ENCODE data around the gene CDK6. TPM values are rescaled to one million over a fixed set of nuclear protein-coding genes. Genes with fewer than 3 reads are reported as not detected.
A peak's percentile ranks its signal among the peaks of the same experiment; 100 is the strongest.

CDK6 gene
- total and polyA plus RNA-seq, 10 of the 15 experiments (the other 5 are each of a cell fraction or from before 2014, with no cell fraction given) = 8.0 to 118 (median 45.8) TPM

DNA sequence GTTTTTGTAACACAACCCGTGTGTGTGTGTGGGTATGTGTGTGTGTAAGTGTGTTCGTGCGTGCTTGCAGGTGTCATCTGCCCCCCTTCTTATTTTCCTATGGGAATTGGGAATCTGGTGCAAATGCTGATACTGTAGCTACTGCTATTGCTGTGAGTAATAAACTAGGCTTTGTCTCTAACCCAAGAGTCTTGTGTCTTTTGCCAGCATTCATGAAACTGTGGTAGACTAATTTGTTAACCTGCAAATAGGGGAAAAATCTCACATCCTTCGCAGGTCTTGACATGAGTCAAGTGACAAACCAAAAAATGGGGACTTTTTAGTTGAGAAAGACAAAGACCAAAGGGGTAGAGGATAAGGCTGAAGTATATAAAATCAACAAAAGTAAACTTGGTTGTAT lies 188.3 kb downstream of the CDK6 start (continued):
- TF ChIP-seq IKZF1 (conservative IDR thresholded peaks at IDR 0.05) (peak; percentile 90), POU2F2 (IDR thresholded peaks at IDR 0.05; ENCODE audit: borderline replicate concordance, low read depth, low read length) (peak; percentile 70; the same call in 2 of the 3 replicates), BHLHE40 (IDR thresholded peaks at IDR 0.05; ENCODE audit: borderline replicate concordance in 1 of 2, low read depth in 2 of 2, low read length in 1 of 2) (peak; percentile 55 to 66; a peak in 3 of 4 replicates), ATF2 (IDR thresholded peaks at IDR 0.05; ENCODE audit: low read length) (peak; percentile 76), NFIC (IDR thresholded peaks at IDR 0.05; ENCODE audit: low read depth, low read length) (peak; percentile 91), SMAD1 (IDR thresholded peaks at IDR 0.05; ENCODE audit: low read depth, partially characterized antibody) (no peak), MEF2A (IDR thresholded peaks at IDR 0.05; ENCODE audit: insufficient read depth, low read depth, low read length) (0 out of 2 replicates have a peak, but pooled peaks have one; percentile 27), BCL11A (IDR thresholded peaks at IDR 0.05; ENCODE audit: low read depth, low read length) (peak; percentile 92), USF2 (IDR thresholded peaks at IDR 0.05; ENCODE audit: borderline replicate concordance, low read depth, low read length) (no peak), PML (IDR thresholded peaks at IDR 0.05; ENCODE audit: low read length) (0 out of 2 replicates have a peak, but pooled peaks have one; percentile 32), CREB1 (IDR thresholded peaks at IDR 0.05; ENCODE audit: low read depth) (peak; percentile 39; the same call in 1 of the 2 replicates), SMAD5 (IDR thresholded peaks at IDR 0.05; ENCODE audit: low read depth) (no peak), RELB (IDR thresholded peaks at IDR 0.05; ENCODE audit: low read depth) (peak; percentile 93), ZZZ3 (IDR thresholded peaks at IDR 0.05; ENCODE audit: control insufficient read depth, insufficient read length, low read depth) (no peak), NBN (IDR thresholded peaks at IDR 0.05) (peak; percentile 68), KDM1A (IDR thresholded peaks at IDR 0.05; ENCODE audit: borderline replicate concordance) (no peak), STAT3 (IDR thresholded peaks at IDR 0.05; ENCODE audit: low read depth, low read length) (0 out of 2 replicates have a peak, but pooled peaks have one; percentile 60), SMC3 (IDR thresholded peaks at IDR 0.05; ENCODE audit: borderline replicate concordance, low read length) (0 out of 2 replicates have a peak, but pooled peaks have one; percentile 3), SKIL (IDR thresholded peaks at IDR 0.05; ENCODE audit: low read depth, poor library complexity, severe bottlenecking) (peak; percentile 82), BACH1 (IDR thresholded peaks at IDR 0.05; ENCODE audit: borderline replicate concordance) (peak; percentile 84; the same call in 1 of the 2 replicates), EED (IDR thresholded peaks at IDR 0.05; ENCODE audit: low read depth) (peak; percentile 64; the same call in 1 of the 2 replicates), IKZF2 (IDR thresholded peaks at IDR 0.05) (peak; percentile 91 to 95), MTA2 (IDR thresholded peaks at IDR 0.05; ENCODE audit: low read depth) (peak; percentile 93), ZNF24 (IDR thresholded peaks at IDR 0.05) (peak; percentile 64), FOXM1 (IDR thresholded peaks at IDR 0.05; ENCODE audit: low read depth, low read length) (peak; percentile 74; the same call in 1 of the 2 replicates), SPI1 (IDR thresholded peaks at IDR 0.05; ENCODE audit: borderline replicate concordance, insufficient read depth, low read depth, low read length) (peak; percentile 67; the same call in 1 of the 2 replicates)
- TF ChIP-seq, protein P1, sequence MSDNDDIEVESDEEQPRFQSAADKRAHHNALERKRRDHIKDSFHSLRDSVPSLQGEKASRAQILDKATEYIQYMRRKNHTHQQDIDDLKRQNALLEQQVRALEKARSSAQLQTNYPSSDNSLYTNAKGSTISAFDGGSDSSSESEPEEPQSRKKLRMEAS (IDR thresholded peaks at IDR 0.05; ENCODE audit: low read depth, low read length) = no peak

Measured in GM12878 (cell line).